ENCODE data around the gene NPHP4. TPM values are rescaled to one million over a fixed set of nuclear protein-coding genes. Genes with fewer than 3 reads are reported as not detected.

Gene NPHP4
- total and polyA plus RNA-seq, 2 donors (not counting 3 experiments of a cell fraction or from before 2014, with no cell fraction given) = 4.4 to 11.7 TPM

DNA sequence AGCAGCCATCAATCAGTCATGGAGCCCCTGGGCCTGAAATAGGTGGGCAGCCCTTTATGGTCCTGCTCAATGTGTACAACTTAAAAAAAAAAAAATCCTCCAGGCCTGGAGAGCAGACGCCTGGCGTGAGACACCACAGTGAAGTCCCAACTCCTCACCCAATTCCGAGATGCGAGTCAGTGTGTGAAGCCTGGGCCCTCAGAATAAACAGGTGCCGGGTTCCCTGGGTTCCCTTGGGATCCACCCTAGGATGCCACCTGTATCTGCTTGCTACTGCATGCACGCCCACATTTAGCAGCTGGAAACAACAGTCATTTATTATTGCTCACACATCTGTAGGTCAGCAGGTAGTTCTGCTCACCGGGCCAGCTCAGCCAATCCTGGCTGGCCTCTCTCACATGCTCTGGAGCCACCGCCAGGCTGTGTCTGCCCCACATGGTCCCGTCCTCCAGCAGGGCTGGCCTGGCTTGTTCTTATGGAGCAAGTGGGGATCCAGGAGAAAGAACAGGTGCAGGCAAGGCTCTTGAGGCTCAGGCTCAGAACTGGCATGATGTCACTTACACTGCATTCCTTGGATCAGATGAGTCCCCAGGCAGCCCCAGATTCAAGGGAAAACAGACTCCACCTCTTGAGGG, 172.7 kb downstream of the NPHP4 start:
- no peak overlapping the region for H3K4me3 ChIP-seq (replicated peaks in 1 of 3; ENCODE audit: insufficient read depth in 1 of 3, low read depth in 1 of 3, low read length in 3 of 3)
- no peaks in the 10 kb centered on the region for H3K9me1 ChIP-seq (replicated peaks; ENCODE audit: control insufficient read depth, extremely low read depth, insufficient read depth, low read length)
- H3K79me2 ChIP-seq (ENCODE audit: control insufficient read depth, insufficient read depth, low read length) = no peaks in the 10 kb centered on the region
- intact Hi-C loops (cut with micrococcal nuclease) (no loop called here), dilution Hi-C loops (cut with MboI; ENCODE audit: extremely low pct_ligation_motif_present, low sequenced_read_pairs) (no loop called here)
- H3K9me3 ChIP-seq (replicated peaks; ENCODE audit: control insufficient read depth, insufficient read depth, low read length) = no peaks in the 10 kb centered on the region
- no peaks in the 10 kb centered on the region for H3K27me3 ChIP-seq (ENCODE audit: control insufficient read depth in 2 of 2, insufficient read depth in 2 of 2, low read length in 2 of 2)
- no peak overlapping the region for H3K27ac ChIP-seq (ENCODE audit: insufficient read depth, low read depth, low read length)
- H3K9ac ChIP-seq (replicated peaks; ENCODE audit: extremely low read depth, insufficient read depth, low read length) = no peak overlapping the region
- H3K4me1 ChIP-seq (ENCODE audit: control insufficient read depth, extremely low read depth, insufficient read depth, low read length) = no peaks in the 10 kb centered on the region
- no peaks in the 10 kb centered on the region for H4K20me1 ChIP-seq (replicated peaks; ENCODE audit: control insufficient read depth, extremely low read depth, insufficient read depth, low read length)
- ChIA-PET CTCF (no interaction called here), POLR2A (no interaction called here)
- H3K4me2 ChIP-seq (ENCODE audit: insufficient read depth, low read length) = no peak overlapping the region
- no peak for FAIRE-seq
- H2AFZ ChIP-seq (ENCODE audit: low read depth, low read length) = no peak overlapping the region
- no peak for DNase-seq (ENCODE audit: low read depth, low spot score)
- TF ChIP-seq, protein P1, sequence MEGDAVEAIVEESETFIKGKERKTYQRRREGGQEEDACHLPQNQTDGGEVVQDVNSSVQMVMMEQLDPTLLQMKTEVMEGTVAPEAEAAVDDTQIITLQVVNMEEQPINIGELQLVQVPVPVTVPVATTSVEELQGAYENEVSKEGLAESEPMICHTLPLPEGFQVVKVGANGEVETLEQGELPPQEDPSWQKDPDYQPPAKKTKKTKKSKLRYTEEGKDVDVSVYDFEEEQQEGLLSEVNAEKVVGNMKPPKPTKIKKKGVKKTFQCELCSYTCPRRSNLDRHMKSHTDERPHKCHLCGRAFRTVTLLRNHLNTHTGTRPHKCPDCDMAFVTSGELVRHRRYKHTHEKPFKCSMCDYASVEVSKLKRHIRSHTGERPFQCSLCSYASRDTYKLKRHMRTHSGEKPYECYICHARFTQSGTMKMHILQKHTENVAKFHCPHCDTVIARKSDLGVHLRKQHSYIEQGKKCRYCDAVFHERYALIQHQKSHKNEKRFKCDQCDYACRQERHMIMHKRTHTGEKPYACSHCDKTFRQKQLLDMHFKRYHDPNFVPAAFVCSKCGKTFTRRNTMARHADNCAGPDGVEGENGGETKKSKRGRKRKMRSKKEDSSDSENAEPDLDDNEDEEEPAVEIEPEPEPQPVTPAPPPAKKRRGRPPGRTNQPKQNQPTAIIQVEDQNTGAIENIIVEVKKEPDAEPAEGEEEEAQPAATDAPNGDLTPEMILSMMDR (IDR thresholded peaks at IDR 0.05; ENCODE audit: extremely low read depth in 1 of 2, insufficient read depth in 1 of 2, low read depth in 1 of 2, low read length in 2 of 2) = no peak
- TF ChIP-seq, protein P2, sequence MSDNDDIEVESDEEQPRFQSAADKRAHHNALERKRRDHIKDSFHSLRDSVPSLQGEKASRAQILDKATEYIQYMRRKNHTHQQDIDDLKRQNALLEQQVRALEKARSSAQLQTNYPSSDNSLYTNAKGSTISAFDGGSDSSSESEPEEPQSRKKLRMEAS (IDR thresholded peaks at IDR 0.05; ENCODE audit: insufficient read depth, insufficient read length) = no peak
- TF ChIP-seq EZH2 (IDR thresholded peaks at IDR 0.05; ENCODE audit: borderline replicate concordance, low read depth, low read length, severe bottlenecking) (no peak), JUN (IDR thresholded peaks at IDR 0.05; ENCODE audit: borderline replicate concordance, insufficient read depth, insufficient read length, low read depth) (no peak), FOS (IDR thresholded peaks at IDR 0.05; ENCODE audit: borderline replicate concordance, insufficient read depth, low read length) (no peak), POLR2AphosphoS5 (IDR thresholded peaks at IDR 0.05; ENCODE audit: insufficient read depth, low read depth, low read length) (no peak), POLR2A (IDR thresholded peaks at IDR 0.05; ENCODE audit: low read depth, low read length) (no peak), MYC (IDR thresholded peaks at IDR 0.05; ENCODE audit: low read depth, low read length) (no peak), GATA2 (IDR thresholded peaks at IDR 0.05; ENCODE audit: insufficient read depth, insufficient read length, low read depth, low read length) (no peak)
- no TSS peak for BruUV-seq (replicated peaks)
- no peaks in the 10 kb centered on the region for H3K36me3 ChIP-seq (ENCODE audit: control insufficient read depth in 2 of 2, extremely low read depth in 1 of 2, insufficient read depth in 2 of 2, low read length in 2 of 2)

Measured in endothelial cell of umbilical vein (primary cell).